SK-N-SH treated with all-trans-retinoic acid at 6 μM for 48 hours (cell line): ENCODE results near the gene BARX2.

Source experiments
- ATAC-seq: fragments of 200-7000 bp; cut with Tn5 transposase; 3 replicates; pipeline ENCODE4 v1.9.1; 2020; ENCODE audit warnings: mild to moderate bottlenecking, moderate library complexity
- ARNTL ChIP-seq: fragments of 450-650 bp; formaldehyde crosslinking; IDR thresholded peaks from 2 replicates; pipeline ENCODE4 v1.5.0; 2020; ENCODE audit warnings: low read depth, mild to moderate bottlenecking, moderate library complexity, borderline replicate concordance
- BACH2 ChIP-seq: fragments of 250-450 bp; sonication (Bioruptor Pico); IDR thresholded peaks from 2 replicates; pipeline ENCODE4 v1.9.0; 2021; ENCODE audit warnings: mild to moderate bottlenecking, borderline replicate concordance
- ESRRG ChIP-seq: fragments of 250-450 bp; sonication (Bioruptor Pico); IDR thresholded peaks from 2 replicates; pipeline ENCODE4 v1.6.1; 2021; ENCODE audit warnings: mild to moderate bottlenecking
- GLIS3 ChIP-seq: fragments of 250-450 bp; sonication (Bioruptor Pico); IDR thresholded peaks from 2 replicates; pipeline ENCODE4 v1.5.0; 2020; ENCODE audit warnings: mild to moderate bottlenecking, moderate library complexity
- ISL1 ChIP-seq: fragments of 250-450 bp; sonication (Bioruptor Pico); IDR thresholded peaks from 2 replicates; pipeline ENCODE4 v2.1.2; 2022; ENCODE audit warnings: mild to moderate bottlenecking, moderate library complexity
- OSR1 ChIP-seq: fragments of 250-450 bp; sonication (Bioruptor Pico); IDR thresholded peaks from 2 replicates; pipeline ENCODE4 v1.8.0; 2022; ENCODE audit warnings: moderate library complexity, mild to moderate bottlenecking, inconsistent platforms
- PPARA ChIP-seq: fragments of 250-450 bp; sonication (Bioruptor Pico); IDR thresholded peaks from 2 replicates; pipeline ENCODE4 v1.5.0; 2020; ENCODE audit warnings: mild to moderate bottlenecking, borderline replicate concordance
- SNAI2 ChIP-seq: fragments of 250-450 bp; sonication (Bioruptor Pico); IDR thresholded peaks from 2 replicates; pipeline ENCODE4 v1.5.0; 2020; ENCODE audit warnings: mild to moderate bottlenecking, moderate library complexity
- TCF4 ChIP-seq: fragments of 250-450 bp; sonication (Bioruptor Pico); IDR thresholded peaks from 2 replicates; pipeline ENCODE4 v1.8.0; 2021; ENCODE audit warnings: mild to moderate bottlenecking, moderate library complexity, borderline replicate concordance
- TOX ChIP-seq: fragments of 250-450 bp; sonication (Bioruptor Pico); IDR thresholded peaks from 2 replicates; pipeline ENCODE4 v1.8.0; 2021; ENCODE audit warnings: mild to moderate bottlenecking, moderate library complexity, borderline replicate concordance
- ZC3H10 ChIP-seq: fragments of 250-450 bp; sonication (Bioruptor Pico); IDR thresholded peaks from 2 replicates; pipeline ENCODE4 v1.5.1; 2021; ENCODE audit warnings: mild to moderate bottlenecking, moderate library complexity
- ZFP3 ChIP-seq: fragments of 250-450 bp; sonication (Bioruptor Pico); IDR thresholded peaks from 2 replicates; pipeline ENCODE4 v1.5.0; 2020; ENCODE audit warnings: mild to moderate bottlenecking, moderate library complexity
- ZFP30 ChIP-seq: fragments of 450-650 bp; formaldehyde crosslinking; IDR thresholded peaks from 2 replicates; pipeline ENCODE4 v1.5.0; 2022; ENCODE audit warnings: mild to moderate bottlenecking, moderate library complexity
- ZNF565 ChIP-seq: fragments of 450-650 bp; formaldehyde crosslinking; conservative IDR thresholded peaks from 2 replicates; pipeline ENCODE4 v1.5.0; 2020; ENCODE audit warnings: low read depth, mild to moderate bottlenecking, moderate library complexity
- ZNF70 ChIP-seq: fragments of 450-650 bp; formaldehyde crosslinking; IDR thresholded peaks from 2 replicates; pipeline ENCODE4 v1.5.0; 2020; ENCODE audit warnings: mild to moderate bottlenecking, moderate library complexity
- ZNF8 ChIP-seq: fragments of 450-650 bp; formaldehyde crosslinking; IDR thresholded peaks from 2 replicates; pipeline ENCODE4 v1.5.0; 2020; ENCODE audit warnings: mild to moderate bottlenecking, moderate library complexity
- TF ChIP-seq, protein P1 (sequence below): fragments of 250-450 bp; sonication (Bioruptor Pico); IDR thresholded peaks from 2 replicates; pipeline ENCODE4 v1.5.1; 2021; ENCODE audit warnings: mild to moderate bottlenecking, moderate library complexity
- TF ChIP-seq, protein P2 (sequence below): fragments of 250-450 bp; sonication (Bioruptor Pico); IDR thresholded peaks from 2 replicates; pipeline ENCODE4 v1.8.0; 2021; ENCODE audit warnings: low read depth, mild to moderate bottlenecking, moderate library complexity, borderline replicate concordance
- TF ChIP-seq, protein P3 (sequence below): fragments of 250-450 bp; sonication (Bioruptor Pico); IDR thresholded peaks from 2 replicates; pipeline ENCODE4 v1.5.0; 2020; ENCODE audit warnings: mild to moderate bottlenecking, moderate library complexity
- TF ChIP-seq, protein P4 (sequence below): fragments of 250-450 bp; sonication (Bioruptor Pico); IDR thresholded peaks from 2 replicates; pipeline ENCODE4 v1.5.1; 2020; ENCODE audit warnings: low read depth, mild to moderate bottlenecking, moderate library complexity
- TF ChIP-seq, protein P5 (sequence below): fragments of 250-450 bp; sonication (Bioruptor Pico); IDR thresholded peaks from 2 replicates; pipeline ENCODE4 v1.8.0; 2020; ENCODE audit warnings: mild to moderate bottlenecking, moderate library complexity, borderline replicate concordance

The BARX2 gene

DNA sequence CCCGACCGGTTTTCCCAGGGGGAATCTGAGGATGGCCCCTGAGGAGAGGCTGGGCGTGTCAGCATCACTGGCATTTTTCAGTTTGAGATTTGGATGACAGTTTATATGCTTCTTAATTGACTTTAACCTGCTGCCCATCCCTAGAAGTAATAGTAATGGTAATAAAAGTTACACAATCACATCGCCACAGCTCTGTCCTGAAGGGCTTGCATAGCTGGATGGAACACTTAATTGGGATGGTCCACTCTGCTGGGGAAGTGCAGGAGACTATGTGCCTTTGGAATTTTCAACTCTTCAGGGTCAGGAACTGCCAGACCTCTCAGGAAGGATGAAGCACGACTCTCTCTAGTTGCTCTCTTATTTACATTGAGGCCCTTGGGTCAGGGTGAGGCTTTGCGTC lies 16.2 kb downstream of the BARX2 start:
- TF ChIP-seq, protein P1, sequence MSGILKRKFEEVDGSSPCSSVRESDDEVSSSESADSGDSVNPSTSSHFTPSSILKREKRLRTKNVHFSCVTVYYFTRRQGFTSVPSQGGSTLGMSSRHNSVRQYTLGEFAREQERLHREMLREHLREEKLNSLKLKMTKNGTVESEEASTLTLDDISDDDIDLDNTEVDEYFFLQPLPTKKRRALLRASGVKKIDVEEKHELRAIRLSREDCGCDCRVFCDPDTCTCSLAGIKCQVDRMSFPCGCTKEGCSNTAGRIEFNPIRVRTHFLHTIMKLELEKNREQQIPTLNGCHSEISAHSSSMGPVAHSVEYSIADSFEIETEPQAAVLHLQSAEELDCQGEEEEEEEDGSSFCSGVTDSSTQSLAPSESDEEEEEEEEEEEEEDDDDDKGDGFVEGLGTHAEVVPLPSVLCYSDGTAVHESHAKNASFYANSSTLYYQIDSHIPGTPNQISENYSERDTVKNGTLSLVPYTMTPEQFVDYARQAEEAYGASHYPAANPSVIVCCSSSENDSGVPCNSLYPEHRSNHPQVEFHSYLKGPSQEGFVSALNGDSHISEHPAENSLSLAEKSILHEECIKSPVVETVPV (CRISPR knock-in tag): no peak
- TF ChIP-seq, protein P2, sequence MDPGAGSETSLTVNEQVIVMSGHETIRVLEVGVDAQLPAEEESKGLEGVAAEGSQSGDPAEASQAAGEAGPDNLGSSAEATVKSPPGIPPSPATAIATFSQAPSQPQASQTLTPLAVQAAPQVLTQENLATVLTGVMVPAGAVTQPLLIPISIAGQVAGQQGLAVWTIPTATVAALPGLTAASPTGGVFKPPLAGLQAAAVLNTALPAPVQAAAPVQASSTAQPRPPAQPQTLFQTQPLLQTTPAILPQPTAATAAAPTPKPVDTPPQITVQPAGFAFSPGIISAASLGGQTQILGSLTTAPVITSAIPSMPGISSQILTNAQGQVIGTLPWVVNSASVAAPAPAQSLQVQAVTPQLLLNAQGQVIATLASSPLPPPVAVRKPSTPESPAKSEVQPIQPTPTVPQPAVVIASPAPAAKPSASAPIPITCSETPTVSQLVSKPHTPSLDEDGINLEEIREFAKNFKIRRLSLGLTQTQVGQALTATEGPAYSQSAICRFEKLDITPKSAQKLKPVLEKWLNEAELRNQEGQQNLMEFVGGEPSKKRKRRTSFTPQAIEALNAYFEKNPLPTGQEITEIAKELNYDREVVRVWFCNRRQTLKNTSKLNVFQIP: no peak
- TF ChIP-seq ZNF565 (CRISPR knock-in tag) (no peak), TOX (CRISPR knock-in tag) (no peak), TCF4 (CRISPR knock-in tag) (no peak), OSR1 (CRISPR knock-in tag) (no peak)
- TF ChIP-seq, all 23 proteins: peak for 0

DNA sequence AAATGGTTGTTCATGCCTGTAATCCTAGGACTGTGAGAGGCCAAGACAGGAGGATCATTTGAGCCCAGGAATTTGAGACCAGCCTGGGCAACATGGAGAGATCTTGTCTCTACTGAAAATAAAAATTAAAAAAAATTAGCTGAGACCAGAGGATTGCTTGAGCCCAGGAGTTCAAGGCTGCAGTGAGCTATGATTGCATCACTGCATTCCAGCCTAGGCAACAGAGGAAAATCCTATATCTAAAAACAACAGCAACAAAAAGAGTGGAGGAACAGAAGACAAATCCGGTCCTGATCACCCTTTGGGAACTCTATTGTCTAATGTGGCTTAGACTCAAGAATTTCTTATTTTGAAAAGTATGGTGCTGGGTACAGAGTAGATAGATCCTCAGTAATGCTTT lies 17.3 kb downstream of the BARX2 start:
- TF ChIP-seq TOX (CRISPR knock-in tag) (no peak), ZFP3 (no peak), ZC3H10 (no peak), ESRRG (CRISPR knock-in tag) (no peak), BACH2 (no peak), ARNTL (CRISPR knock-in tag) (no peak)
- TF ChIP-seq, protein P2: no peak
- ATAC-seq: no peak

More for the DNA sequence above, 16.2 kb downstream of the BARX2 start:
- ATAC-seq: no peak

DNA sequence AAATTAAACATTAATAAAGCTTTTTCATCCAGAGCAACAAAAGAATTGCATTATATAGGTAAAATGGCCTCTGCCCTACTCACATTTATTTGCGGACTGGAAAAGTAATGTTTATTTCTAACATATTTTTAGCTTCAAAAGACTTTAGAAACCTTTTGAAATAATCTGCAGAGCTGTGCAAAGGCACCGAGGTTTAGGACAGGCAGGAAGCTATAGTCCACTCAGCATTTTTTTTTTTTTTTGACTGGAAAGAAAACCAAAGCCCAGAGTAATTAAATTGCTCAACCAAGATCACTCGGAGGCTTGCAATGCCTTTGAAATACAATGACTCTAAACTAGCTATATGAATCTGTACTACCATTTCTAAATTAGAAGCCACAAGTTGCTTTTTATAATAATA lies 19.1 kb downstream of the BARX2 start:
- TF ChIP-seq ZNF8 (CRISPR knock-in tag): no peak
- TF ChIP-seq, protein P3, sequence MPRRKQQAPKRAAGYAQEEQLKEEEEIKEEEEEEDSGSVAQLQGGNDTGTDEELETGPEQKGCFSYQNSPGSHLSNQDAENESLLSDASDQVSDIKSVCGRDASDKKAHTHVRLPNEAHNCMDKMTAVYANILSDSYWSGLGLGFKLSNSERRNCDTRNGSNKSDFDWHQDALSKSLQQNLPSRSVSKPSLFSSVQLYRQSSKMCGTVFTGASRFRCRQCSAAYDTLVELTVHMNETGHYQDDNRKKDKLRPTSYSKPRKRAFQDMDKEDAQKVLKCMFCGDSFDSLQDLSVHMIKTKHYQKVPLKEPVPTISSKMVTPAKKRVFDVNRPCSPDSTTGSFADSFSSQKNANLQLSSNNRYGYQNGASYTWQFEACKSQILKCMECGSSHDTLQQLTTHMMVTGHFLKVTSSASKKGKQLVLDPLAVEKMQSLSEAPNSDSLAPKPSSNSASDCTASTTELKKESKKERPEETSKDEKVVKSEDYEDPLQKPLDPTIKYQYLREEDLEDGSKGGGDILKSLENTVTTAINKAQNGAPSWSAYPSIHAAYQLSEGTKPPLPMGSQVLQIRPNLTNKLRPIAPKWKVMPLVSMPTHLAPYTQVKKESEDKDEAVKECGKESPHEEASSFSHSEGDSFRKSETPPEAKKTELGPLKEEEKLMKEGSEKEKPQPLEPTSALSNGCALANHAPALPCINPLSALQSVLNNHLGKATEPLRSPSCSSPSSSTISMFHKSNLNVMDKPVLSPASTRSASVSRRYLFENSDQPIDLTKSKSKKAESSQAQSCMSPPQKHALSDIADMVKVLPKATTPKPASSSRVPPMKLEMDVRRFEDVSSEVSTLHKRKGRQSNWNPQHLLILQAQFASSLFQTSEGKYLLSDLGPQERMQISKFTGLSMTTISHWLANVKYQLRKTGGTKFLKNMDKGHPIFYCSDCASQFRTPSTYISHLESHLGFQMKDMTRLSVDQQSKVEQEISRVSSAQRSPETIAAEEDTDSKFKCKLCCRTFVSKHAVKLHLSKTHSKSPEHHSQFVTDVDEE (CRISPR knock-in tag): no peak
- TF ChIP-seq ARNTL (CRISPR knock-in tag): no peak
- no peak for TF ChIP-seq ZFP30
- TF ChIP-seq, protein P4, sequence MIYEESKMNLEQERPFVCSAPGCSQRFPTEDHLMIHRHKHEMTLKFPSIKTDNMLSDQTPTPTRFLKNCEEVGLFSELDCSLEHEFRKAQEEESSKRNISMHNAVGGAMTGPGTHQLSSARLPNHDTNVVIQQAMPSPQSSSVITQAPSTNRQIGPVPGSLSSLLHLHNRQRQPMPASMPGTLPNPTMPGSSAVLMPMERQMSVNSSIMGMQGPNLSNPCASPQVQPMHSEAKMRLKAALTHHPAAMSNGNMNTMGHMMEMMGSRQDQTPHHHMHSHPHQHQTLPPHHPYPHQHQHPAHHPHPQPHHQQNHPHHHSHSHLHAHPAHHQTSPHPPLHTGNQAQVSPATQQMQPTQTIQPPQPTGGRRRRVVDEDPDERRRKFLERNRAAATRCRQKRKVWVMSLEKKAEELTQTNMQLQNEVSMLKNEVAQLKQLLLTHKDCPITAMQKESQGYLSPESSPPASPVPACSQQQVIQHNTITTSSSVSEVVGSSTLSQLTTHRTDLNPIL: no peak
- no peak for TF ChIP-seq TCF4 (CRISPR knock-in tag)
- TF ChIP-seq, protein P5, sequence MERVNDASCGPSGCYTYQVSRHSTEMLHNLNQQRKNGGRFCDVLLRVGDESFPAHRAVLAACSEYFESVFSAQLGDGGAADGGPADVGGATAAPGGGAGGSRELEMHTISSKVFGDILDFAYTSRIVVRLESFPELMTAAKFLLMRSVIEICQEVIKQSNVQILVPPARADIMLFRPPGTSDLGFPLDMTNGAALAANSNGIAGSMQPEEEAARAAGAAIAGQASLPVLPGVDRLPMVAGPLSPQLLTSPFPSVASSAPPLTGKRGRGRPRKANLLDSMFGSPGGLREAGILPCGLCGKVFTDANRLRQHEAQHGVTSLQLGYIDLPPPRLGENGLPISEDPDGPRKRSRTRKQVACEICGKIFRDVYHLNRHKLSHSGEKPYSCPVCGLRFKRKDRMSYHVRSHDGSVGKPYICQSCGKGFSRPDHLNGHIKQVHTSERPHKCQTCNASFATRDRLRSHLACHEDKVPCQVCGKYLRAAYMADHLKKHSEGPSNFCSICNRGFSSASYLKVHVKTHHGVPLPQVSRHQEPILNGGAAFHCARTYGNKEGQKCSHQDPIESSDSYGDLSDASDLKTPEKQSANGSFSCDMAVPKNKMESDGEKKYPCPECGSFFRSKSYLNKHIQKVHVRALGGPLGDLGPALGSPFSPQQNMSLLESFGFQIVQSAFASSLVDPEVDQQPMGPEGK (CRISPR knock-in tag): no peak
- TF ChIP-seq BACH2: no peak
- TF ChIP-seq, protein P1 (CRISPR knock-in tag): no peak
- no peak for TF ChIP-seq ISL1 (CRISPR knock-in tag)
- no peak for TF ChIP-seq TOX (CRISPR knock-in tag)
- no peak for TF ChIP-seq ESRRG (CRISPR knock-in tag)
- no peak for TF ChIP-seq ZC3H10
- no peak for TF ChIP-seq SNAI2
- no peak for TF ChIP-seq GLIS3
- no peak for TF ChIP-seq ZNF70 (CRISPR knock-in tag)
- no peak for TF ChIP-seq PPARA (CRISPR knock-in tag)
- no peak for ATAC-seq
